MV-4-11 (cell line): ENCODE measurements around the gene SRGAP2C.
"Not testable (repeated sequence)": the region's sequence is repeated elsewhere in the genome, so short reads cannot be mapped to it uniquely, and the experiment has no call there.

Source experiments
- DNase-seq: peaks from one replicate; lab custom pipeline; 2025; lab: John Stamatoyannopoulos, UW

SRGAP2C gene

DNA sequence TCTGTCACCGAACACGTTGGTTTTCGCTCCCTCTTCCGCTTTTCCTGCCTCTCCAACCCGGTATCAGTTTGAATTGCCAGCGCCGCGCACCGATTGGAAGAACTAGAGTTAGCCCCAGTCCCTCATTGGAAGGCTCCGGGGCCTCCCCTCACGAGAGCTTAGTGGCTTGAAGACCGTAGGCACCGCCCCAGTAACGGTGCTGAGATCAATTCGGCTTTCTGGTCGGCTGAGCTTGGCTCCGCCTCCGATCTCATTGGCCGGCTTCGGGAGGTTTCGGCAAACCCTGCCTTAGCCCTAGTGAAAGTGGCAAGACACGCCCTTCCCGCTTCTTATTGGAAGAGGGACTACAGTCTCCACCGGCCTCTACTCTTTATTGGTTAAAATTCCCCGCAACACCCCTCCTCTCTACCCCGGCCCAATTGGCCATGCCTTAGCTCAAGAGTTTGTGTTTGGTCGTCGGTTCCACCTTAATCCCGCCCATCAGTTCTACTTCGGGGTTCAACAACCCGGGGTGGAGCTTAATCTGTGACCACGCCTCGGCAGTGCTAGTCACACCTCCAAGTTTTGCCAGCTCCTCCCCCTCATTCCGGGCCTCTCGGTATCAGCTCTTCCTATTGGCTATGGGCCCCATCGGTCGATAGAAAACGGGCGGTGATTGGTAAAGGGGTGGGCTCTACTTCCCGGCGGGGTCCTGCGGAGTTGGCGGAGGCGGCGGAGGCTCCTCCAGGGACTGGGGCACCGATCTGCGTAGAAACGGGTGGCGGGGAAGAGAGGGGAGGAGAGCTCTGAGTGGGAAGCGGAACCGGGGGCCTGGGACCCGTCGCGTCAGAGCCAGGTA, at the start of gene SRGAP2C, which contains the start of gene FAM72B:
SRGAP2C (plus strand) TSS at position 686 of the 838 bp plus-strand sequence. CDS start 2,472 bp downstream, outside the sequence.
FAM72B (minus strand) TSS at position 51 of the 838 bp plus-strand sequence. CDS start 851 bp downstream, outside the sequence.
- peak; percentile 100 for DNase-seq

DNA sequence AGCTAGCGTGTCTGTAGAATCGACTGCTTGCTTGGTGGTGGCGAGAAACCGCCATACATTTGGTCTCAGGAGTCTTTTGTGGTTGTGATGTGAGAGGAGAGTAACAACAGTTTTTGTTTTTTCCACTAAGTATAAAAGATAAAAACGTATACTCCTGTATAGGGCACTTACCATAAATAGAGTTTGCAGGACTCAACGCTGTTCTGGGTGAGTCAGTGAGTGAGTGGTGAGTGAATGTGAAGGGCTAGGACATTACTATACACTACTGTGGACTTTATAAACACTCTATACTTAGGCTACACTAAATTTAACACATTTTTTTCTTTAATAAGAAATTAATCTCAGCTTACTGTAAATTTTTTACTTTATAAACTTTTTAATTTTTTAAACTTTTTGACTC, 44.4 kb upstream of the SRGAP2C start:
- not testable (repeated sequence) for DNase-seq

DNA sequence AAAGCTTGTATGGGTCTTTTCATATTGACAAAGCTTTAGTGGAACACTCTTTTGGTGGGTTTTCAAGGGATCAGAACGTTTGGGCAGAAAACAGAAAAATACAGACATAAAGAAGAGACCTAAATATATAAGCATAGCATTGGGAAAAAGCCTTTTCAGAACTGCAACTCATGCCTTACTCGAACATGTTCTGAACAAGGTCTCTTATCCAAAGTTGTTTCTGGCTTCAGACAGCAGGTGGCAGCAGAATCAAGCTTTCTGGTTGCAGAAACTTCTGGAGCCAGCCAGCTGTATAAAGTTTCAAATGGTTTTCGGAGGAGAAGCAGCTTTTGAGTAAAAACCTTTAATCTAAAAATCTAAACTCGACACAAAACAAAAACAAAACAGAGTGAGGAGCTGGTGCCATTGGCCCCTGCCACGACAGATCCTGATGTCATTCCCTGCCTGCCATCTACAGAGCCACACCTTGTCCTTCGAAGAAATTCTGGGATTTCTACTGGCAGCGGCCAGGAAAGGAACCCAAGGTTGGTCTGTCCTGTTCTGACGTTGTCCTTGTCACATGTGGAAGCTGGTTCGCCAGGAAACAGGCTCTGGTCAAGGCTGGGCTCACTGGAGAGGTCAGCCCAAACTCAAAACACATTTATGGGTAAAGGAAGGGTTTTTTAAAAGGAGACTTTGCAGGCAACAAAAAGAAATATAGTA, 36.1 kb upstream of the SRGAP2C start:
- not testable (repeated sequence) for DNase-seq

DNA sequence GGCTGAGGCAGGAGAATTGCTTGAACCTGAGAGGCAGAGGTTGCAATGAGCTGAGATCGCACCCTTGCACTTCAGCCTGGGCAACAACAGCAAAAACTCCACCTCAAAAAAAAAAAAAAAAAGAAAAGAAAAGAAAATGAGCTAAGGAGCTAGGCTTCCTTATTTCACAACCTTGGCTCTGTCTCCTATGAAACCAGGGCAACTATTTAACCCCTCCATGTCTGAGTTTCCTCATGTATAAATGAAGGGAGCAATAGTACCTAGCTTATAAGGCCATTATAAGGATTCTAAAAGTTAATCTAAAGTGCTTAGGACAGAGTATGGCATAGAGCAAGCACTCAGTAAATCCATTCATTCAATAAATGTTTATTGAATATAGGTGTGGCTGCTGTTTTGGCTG, 33.5 kb upstream of the SRGAP2C start:
- not testable (repeated sequence) for DNase-seq

DNA sequence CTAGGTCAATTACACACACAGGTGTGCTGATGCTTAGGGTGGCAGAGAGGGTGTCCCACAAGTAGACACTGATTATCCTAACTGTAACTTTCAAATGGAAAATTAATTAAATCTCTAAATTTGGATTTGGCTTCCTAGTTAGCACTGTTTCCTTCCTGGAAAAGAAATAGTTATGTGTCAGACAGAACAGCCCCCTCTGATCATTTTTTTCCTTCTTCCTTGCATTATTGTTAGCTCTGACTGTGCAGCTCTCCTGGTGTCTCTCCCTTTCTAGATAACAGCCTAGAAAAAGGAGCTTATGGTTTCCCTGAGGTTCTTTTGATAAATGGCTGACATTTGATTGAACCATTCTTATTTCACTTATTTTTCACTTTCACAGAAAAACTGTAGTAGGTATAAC, 32.0 kb upstream of the SRGAP2C start:
- not testable (repeated sequence) for DNase-seq

DNA sequence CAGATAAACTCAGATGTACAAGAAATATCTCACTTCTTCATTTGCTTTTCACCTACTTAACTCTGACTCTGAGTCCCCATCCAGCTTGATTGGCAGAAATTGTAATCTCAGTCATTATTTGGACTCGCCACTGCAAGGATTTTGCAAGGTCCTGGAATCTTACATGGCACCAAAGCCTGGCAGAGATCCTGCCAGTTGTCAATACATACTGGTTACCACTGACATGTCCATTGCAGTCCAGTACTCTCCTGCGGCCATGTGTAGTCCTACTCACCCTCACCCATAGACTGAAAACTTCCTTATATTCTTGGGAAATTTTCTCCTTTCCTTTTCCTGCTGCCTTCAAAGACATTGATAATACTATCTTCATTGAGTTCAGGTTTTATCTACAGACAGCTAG, 30.0 kb upstream of the SRGAP2C start:
- not testable (repeated sequence) for DNase-seq

DNA sequence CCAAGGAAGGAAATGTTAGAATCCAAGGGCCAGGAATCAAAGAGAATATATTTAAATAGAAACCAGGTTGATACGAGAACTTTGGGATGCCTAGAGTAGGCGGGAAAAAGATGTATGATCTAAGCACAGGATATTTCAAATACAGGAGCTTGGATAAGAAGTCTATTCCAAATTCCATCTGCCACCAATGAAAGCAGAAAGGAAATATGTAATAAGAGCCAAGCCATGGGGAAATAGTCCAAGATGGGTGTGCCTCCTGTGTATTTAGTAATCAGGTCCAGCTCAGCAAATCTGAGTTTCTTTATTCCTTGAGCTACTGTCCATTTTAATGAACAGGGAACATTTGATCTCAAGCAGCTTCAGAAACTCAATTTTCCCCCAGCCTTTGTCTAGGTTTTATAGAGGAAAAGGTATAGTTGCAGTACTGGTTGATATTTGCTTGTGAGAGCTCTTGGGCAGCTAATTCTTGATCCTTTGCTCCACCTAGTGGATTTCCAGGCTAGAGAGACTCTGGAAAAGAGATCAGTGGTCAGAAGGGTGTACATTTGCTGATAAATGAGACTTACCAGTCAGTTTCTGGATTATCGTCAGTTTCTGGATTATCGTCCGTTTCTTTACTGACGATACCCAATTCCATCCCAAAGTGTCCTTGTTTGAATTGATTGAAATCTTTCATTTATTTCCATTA, 29.0 kb upstream of the SRGAP2C start:
- DNase-seq = not testable (repeated sequence)

DNA sequence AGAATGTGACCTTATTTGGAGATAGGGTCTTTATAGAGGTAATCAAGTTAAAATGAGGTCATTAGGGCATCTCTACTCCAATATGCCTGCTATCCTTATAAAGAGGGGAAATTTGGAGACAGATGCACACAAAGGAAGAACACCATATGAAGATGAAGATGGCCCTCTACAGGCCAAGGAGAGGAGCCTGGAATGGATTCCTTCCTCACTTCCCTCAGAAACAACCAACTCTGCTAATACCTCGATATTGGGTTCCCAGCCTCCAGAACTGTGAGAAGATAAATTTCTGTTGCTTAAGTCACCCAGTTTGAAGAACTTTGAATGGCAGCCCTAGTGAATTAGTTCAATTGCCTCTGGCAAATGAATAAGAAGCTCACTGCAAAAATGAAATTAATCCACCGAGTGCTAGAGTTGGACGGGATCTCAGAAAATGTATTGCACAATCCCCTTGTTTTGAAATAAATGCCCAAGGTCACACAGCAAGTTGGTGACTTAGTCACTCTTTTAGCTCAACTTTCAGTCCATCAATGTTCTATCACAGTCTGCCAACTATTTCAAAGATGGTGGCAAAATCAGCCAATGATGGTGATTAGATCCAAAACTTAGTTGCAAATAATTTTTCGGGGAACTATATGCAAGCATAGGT, 27.7 kb upstream of the SRGAP2C start:
- DNase-seq = not testable (repeated sequence)

DNA sequence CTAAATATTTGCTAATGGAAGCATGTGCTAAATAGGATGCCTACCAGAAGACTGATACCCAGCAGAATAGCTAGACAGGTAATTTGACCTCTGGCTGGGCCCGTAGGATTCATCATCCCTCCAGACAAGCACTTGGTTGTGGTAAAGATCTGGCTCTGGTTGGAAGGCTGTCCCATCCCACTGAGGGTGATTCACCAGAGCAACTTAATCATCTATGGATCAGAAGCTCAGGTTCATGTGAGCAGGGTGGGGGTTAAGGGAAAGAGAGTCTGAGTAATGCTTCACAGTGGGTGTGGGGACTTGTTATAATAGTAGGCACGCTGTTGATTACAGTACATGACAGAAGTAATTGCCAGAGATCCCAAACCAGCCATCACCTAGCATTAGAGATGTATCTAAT, 27.2 kb upstream of the SRGAP2C start:
- DNase-seq = not testable (repeated sequence)

DNA sequence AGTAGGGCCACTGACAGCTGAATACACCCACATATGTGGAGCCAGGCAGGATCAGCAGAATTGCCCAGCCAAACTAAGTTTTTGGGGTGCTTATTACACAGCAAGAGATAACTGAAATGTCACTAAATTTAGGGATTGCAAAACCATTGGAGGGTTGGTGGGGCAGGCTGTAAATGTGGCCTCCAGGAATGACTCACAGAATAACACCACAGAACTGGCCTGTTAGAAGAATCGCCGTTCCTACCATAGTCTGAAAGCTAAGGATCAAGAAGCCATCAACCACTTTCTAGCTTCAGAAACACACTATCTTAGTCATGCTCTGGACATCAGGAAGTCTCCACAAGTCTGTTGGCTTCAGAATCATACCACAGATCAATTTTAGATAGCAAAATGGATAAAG, 24.7 kb upstream of the SRGAP2C start:
- DNase-seq = peak; percentile 82

DNA sequence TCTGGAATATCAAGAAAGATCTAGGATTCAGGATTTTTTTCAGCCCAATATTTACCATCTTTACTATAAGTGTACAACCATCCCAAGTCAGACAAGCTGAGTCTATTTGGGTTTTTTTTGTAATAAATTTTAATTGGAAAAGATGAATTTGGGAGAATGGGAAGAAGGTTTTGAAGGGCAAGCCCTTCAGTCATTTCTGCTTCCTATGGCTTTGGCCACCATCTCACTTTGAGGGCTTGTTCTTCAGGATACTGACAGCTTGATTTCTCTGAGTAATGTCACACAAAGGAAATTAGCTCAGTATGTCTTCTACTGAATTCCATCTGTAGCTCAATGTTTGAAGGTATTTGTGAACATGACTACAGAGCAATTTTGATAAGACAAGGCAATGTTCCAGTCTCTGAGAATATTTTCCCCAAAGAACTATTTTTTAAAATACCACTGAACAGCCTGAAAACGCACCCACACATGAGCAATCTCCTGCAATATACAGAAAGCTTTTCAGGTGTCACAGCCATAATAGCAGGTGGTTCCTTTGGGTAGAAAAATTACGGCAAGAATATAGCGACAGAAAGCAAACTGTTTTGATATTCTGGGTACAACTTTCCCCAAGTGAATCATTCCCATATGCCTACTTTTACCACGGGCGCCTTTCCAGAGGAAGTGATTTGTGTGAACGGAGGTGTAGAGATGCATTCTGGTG, 23.4 kb upstream of the SRGAP2C start:
- not testable (repeated sequence) for DNase-seq

DNA sequence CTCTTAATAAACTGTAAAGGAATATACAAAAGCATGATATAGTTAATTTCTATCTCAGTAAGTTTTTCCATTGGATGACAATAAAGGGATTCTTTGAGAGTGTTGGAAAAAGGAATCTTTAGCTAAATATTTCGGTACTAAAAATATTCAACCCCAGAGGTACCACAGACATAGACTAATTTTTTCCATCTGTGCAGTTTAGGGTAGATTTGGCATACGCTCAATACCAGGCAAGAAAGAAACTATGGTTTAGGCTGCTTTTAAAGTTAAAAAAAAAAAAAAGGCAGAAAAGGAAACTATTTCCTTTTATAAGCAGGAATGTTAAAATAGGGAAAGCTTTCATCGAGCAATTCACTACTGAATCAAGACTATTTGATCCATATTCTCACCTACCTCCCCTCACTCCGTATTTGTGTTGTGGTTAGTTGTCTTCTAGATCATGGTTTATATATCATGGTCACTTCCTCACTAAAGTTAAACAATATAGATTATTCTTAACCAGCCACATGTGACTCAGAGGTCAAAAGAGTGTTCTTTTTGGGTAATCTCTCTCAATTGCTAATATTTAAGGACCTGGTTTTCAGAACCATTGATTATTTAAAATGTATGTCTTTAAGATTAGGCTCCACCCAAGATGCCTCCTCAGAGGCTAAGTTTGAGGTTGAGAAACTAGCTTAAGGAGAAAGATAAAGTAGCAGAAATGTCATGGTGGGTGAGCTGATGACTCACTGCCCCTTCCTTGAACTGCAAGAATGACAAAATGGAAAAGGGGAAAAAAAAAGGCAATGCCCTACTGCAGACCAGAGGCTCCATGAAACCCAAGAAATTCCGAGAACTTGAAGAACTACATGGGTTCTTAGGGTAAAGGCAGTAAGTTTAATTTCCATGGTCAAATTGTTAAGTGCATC, 20.7 kb upstream of the SRGAP2C start:
- DNase-seq = peak; percentile 87

DNA sequence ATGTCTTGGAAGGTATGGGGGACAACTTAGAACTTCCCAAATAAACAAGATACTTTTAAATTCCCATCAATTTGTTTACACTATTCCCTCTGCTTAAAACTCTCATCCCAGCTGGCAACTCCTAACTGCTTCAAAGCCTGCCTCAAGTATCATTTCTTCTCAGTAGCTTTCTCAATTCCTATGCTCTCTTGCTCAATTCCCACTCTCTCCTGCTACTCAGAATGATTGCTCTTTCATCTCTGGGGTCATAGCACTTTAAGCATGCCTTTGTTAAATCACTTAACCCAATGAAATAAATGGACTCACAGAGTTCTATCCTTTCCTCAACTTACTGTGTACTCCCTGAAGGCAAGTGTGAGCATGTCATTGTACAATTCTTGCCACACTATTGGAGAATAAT, 19.5 kb upstream of the SRGAP2C start:
- peak; percentile 60 for DNase-seq

DNA sequence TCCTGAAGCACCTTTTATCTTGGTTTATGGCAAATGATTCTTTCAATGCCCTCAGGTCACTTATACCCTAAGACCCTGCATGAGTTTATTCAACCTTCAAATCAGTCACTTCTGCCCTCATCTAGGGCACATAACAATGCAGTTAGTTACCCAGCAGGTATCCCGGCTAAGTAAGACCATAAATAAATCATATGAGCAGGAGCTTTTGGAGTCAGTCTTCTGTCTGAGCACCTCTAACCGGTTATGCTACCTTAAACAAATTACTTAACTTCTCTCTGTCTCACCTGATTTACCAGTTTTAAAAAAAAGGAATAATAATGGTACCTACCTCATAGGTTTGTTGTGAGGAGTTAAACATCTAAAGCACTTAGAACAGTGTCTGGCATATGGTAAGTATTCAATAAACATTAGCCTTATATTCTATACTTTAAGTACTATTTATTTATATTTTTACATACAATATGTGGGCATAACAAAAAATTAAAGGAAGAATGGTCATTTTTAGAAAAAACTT, 17.5 kb upstream of the SRGAP2C start:
- DNase-seq = not testable (repeated sequence)

DNA sequence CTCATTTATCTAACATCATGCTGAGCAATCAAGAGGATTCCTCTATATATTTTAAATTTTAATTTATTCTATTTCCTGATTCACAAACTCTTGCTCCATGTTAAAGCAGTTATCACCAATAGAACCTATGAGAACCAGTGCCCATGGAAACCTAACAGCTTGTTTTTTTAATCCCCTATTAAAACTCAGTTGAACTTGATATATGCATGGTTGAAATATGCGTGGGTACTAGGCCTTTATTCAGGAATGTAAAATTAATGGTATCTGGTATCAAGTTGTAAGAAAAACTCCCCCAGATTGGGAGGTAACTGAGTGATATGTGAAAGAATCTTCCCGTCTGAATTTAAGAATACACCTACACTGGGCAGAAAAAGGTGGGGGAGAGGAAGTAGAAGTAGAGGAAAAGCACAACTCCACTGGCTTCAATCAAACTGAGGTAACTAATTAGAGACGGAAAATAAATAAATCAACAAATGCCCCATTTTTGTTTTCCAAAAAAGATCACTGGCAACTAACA, 16.6 kb upstream of the SRGAP2C start:
- DNase-seq = not testable (repeated sequence)

DNA sequence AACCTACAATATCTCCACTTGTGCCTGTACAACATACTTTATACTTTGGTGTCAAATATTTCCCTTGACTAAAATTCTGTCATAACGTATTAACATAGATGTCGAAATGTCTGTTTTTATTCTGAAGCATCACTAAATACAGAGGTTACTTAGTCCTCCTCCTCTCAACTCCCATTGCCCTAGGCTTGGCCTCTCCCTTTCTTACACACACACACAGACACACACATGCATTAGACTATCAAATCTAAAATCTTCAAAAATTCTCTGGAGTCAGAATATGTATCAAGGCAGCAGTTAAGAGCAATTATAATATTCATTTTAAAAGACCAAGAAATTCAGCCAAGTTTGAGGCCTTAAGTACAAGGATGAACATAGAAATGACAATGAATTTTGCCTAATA, 8.1 kb upstream of the SRGAP2C start:
- not testable (repeated sequence) for DNase-seq

DNA sequence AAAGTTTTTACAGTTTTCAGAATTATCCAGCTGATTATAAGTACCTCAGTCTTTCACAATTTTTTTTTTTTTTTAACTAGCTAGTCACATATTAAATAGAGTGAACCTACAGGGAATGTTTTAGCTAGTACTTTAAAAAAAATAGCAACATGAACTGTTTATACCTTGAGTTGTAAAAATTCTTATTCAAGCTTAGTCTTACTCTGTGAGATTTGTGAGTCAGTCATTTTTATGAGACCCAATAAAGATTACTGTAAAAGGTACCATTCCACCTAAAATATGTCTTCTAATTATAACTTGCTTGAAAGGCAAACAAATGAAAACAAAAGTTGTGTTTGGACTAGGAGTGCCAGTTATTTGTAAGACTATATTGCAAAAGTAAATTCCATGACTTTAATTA, 6.6 kb upstream of the SRGAP2C start:
- DNase-seq = not testable (repeated sequence)

DNA sequence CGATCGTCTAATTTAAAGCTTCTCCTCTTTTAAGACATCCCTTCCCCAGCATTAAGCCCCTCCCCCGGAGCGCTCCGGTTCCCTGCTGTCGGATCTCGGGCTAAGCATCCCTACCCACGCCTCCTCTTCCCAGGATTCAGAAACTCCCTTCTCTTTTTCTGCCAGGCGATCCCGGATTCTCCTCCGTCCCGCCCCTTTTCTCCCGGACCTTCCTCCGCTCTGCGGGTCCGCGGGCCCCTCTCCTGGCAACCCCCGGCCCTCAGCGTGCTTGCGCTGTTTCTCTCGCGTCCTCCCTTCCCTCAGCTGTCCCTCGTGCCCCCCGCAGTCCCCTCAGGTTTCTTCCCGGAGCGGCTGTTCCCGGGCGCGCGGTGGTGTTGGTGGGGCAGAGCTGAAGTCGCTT, 908 bp upstream of the SRGAP2C start:
- not testable (repeated sequence) for DNase-seq

DNA sequence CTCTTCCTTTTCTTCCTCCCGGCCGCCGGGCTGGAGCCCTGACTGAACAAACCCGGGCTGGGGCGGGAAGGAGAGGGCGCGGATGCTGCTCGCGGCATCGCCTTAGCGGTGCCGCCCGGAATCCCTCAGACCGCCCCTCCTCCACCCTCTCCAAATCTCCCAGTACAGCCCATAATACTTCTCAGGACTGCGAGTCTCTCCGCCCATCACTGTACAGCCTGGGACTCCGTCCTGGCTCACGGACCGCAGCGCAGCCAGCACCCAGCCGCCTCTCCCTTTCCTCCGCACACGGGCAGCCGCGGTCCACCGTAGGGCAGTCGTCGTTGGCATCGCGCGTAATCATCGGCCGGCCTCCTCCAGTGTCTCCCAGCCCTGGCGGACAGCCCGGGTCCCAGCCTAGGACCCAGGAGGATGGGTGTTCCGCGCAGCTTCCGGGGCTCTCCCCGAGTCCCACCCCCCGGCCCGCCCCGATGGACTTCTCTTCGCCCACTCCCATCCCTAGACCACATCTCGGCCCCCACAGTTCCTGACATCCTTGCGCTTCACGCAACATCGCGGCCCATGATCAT, 449 bp downstream of the SRGAP2C start:
- not testable (repeated sequence) for DNase-seq
